IPS-NIHi7 (cell line): ENCODE results near the gene GZMH.
"Not testable (repeated sequence)": the region's sequence is repeated elsewhere in the genome, so short reads cannot be mapped to it uniquely, and the experiment has no call there.

Experiments
- DNase-seq: peaks from one replicate; pipeline ENCODE4 v3.0.0; 2012; ENCODE audit warnings: mixed read lengths; ENCODE audit errors: extremely low spot score

GZMH gene

DNA sequence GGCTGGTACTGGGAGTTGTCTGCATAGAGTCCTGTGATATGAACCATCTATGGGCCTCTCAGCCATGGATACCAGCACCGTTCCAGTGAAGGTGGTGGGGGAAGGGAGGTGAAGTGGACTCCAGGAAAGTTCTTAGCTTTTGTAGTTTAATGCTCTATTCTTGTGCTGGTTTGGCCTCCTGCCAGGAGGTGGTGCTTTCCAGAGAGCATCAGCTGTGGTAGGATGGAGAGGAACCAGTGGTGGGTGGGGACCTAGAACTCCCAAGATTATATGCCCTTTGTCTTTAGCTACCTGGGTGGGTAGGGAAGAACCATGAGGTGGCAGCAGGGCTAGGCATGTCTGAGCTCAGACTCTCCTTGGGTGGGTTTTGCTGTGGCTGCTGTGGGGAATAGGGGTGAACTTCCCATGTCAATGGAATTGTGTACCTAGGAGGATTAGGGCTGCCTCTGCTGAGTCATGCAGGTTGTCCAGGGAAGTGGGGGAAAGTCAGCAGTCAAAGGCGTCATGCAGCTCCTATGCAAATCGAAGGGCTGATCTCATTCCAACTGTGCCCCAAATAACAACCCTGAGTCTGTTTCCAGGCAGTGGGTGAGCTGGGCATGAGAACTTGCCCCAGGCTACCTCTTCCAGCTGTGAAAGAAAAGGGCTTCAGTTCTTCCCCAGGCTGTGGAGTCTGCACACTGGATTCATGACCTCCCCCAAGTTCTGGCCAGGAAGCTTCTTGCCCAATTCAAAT is 14.2 kb downstream of the GZMH start:
- DNase-seq: no peak

DNA sequence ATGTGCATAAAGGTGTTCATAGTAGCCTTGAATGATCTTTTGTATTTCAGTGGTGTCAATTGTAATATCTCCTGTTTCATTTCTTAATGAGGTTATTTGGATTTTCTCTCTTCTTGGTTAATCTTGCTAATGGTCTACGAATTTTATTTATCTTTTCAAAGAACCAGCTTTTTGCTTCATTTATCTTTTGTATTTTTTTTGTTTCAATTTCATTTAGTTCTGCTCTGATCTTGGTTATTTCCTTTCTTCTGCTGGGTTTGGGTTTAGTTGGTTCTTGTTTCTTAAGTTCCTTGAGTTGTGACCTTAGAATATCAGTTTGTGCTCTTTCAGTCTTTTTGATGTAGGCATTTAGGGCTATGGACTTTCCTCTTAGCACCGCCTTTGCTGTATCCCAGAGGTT is 18.5 kb downstream of the GZMH start:
- DNase-seq: not testable (repeated sequence)

DNA sequence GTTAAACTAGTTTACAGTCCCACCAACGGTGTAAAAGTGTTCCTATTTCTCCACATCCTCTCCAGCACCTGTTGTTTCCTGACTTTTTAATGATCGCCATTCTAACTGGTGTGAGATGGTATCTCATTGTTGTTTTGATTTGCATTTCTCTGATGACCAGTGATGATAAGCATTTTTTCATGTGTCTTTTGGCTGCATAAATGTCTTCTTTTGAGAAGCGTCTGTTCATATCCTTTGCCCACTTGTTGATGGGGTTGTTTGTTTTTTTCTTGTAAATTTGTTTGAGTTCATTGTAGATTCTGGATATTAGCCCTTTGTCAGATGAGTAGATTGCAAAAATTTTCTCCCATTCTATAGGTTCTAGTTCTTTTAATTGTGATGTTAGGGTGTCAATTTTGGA is 25.1 kb downstream of the GZMH start:
- DNase-seq: not testable (repeated sequence)

DNA sequence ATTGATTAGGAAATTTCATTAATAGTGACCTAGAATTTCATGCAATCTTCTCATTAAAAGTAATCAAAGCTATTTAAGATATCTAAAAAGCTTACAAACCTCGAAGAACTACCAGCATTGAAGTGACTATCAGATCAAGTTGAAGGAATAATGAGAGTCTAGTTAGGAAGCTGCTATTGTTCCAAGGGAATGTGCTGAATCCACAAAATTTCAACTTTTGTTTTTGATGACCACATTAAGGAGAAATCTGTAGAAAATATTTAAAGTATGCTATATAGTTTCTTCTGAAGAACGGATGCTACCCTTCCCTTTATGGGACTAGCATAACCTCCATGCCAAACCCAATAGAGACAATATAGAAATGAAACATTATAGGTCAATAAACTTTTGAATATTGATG is 30.9 kb downstream of the GZMH start:
- DNase-seq: no peak

DNA sequence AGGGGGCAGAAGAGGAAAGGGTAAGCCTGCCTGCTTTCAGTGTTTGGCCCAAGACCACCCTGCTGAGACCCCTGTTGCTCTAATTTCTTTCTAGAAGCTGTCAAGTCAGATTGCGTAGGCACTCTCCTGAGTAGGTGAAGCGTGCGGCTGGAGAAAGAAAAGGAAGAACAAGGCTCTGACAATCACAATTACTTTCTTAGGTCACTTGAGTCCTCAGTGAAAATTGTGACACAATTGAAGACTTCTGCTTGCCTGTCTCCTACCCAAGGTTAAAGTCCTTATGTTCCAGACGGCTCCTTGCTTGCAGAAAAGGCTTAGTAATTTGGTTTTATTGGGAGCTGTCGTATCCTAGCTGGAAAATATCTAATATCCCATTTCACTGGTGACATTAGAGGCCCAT is 32.7 kb downstream of the GZMH start:
- DNase-seq: no peak

DNA sequence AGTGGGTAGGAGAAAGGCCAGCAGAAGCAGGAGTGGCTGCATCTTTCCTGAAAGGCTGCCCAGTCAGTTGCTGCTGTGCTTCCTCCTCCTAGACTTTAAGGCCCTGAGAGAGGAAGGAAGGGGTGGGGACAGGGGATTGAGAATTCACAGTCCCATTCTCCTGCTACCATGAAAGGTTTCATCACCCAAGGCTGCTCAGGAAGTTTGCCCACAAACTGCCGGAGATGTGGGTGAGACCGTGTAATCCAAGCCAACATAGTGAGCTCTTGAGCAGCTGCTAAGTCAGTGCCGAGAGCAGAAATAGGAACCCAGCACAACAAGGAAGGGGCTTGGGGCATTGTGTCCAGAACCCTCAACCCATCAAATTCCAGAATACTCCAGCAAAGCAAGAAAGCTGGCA is 33.3 kb downstream of the GZMH start, which contains the start of gene CTSG:
Gene CTSG, minus strand, starts transcription at position 69 of the 400 bp plus-strand sequence. Its CDS starts 27 bp downstream, at position 42.
- no peak for DNase-seq

DNA sequence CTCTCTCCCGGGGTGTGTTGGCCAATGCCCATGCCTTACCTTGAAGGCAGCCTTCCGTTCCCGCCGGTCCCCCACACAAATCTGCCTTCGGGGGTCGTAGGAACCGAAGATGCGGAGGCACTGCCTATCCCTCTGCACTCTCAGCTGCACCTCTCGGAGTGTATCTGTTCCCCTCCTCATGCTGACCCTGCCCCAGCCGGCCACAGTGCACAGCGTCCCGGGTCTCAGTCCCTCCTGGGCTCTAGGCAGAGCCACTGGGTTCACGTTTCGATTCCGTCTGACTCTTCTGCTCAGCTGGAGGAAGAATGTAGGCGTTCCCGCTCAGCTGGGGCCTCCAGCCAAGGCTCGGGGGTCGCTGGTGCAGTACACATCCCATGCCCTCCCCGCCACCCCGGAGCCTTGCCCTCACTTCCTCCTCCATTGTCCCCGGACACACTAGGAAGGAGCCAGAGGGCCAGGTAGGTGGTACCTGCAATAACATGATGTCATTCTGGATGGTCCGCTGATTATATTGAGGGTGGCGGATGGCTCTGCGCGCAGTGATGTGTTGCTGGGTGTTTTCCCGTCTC is 35.2 kb downstream of the GZMH start:
- no peak for DNase-seq

DNA sequence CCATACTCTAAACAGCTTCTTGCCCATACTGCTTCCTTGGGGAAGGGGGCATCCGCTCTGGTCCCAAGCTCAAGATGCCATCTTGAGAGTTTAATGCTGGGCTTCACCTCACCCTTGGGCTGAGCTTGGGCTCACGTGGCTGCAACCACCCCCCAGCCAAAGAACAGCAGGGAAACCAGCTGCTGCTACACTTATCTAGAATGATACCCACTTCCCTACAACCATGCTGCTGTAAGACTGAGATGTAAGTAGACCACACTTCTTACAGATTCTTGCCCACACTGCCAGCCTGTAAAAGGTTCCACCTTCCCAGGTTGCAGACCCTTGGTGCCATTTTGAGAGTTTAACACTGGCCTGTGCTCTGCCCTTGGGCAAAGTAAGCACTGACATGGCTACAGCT is 43.2 kb downstream of the GZMH start:
- no peak for DNase-seq

DNA sequence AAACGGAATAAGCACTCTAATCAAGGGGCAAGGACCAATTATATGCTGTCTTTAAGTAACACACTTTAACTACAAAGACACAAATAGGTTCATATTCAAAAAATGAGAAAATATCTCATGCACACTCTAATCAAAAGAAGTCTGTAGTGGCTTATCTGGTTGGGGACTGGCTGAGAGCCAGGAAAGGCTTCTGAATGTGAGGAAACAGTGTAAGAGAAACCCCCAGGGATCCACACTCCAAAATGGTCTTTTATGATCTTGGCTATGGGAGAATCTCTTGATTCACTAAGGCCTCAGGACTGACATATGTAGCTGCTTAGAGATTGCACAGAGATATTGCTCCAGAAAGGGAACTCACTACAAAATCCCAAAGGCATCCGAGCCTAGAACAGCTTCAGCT is 43.7 kb downstream of the GZMH start:
- DNase-seq: no peak

DNA sequence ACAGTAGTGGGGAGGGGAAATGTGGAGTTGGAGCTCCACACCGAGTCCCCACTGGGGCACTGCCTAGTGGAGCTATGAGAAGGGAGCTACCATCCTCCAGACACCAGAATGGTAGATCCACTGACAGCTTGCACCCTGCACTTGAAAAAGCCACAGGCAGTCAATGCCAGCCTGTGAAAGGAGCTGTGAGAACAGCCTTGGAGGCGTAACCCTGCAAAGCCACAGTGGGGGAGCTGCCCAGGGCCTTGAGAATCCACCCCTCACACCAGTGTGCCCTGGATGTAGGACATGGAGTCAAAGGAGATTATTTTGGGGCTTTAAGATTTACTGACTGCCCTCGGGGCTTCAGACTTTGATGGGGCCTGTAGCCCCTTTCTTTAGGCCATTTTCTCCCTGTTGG is 46.0 kb downstream of the GZMH start:
- no peak for DNase-seq

DNA sequence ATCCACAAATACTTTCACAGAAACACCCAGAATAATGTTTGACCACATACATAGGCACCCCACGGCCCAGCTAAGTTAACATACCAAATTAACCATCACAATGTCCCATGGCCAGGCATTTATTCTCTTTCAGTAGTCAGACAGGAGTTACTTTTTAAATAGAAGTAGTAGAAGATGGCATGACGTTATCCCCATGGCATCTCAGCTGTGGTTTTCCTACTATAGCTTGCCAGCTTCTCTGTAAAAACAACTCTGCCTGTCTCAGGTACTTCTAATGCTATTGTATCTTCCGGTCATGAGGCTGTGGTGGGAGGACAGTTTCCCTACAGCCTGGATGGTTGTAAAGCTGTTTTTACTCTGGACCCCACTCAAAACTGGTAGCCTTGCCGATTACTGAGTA is 52.7 kb downstream of the GZMH start:
- DNase-seq: no peak
